ENCODE results near the gene TTLL10.
"Not testable (repeated sequence)": the region's sequence is repeated elsewhere in the genome, so short reads cannot be mapped to it uniquely, and the experiment has no call there.

TTLL10 gene

DNA sequence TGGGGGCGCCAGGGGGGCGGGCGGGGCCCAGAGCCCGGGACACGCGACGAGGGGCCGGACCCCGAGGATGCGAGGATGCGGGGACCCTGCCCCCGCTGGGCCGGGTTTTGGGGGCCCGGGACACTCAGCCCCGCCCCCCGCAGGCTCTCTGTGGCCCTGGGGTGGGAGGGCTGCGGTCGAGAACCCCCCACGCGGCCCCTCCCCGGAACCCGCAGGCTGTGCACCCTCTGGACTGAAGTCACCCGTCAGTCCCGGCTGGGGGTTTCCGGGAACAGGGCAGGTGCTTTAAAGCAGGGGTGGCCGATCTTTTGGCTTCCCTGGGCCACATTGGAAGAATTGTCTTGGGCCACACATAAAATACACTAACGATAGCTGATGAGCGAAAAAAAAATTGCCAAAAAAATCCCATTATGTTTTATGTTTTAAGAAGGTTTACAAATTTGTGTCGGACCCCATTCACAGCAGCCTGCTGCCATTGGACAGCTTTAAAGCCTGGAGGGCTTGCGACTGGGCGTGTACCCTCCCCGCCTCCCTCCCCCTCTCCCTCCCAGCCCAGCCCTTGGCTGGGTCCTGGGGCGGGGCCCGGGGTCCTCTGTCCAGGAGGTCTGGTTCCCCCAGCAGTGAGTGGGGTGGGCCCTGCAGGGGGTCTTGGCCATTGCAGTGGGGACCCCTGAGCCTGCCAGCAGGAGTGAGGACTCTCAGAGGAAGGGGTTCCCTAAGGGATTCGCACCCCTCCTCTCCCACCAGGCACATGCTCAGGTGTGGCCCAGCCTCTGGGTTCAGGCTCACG, 36.2 kb upstream of the TTLL10 start:
- TF ChIP-seq FOXA1 (IDR thresholded peaks at IDR 0.05) (no peak), ARNT (IDR thresholded peaks at IDR 0.05) (no peak), FOXK2 (IDR thresholded peaks at IDR 0.05) (no peak), BHLHE40 (IDR thresholded peaks at IDR 0.05; ENCODE audit: borderline replicate concordance) (no peak), PKNOX1 (IDR thresholded peaks at IDR 0.05) (no peak), CTBP1 (IDR thresholded peaks at IDR 0.05; ENCODE audit: borderline replicate concordance) (no peak)
- ChIA-PET POLR2A (no interaction called here), CTCF (no interaction called here)
- no peak for DNase-seq (ENCODE audit: extremely low spot score)

GRCh38 chr1:1140673-1141072, 33.0 kb upstream of the TTLL10 start:
- POLR2A ChIA-PET, result no interaction called here
- TF ChIP-seq ELF4 (IDR thresholded peaks at IDR 0.05) (no peak), FOXK2 (IDR thresholded peaks at IDR 0.05) (no peak), CTBP1 (IDR thresholded peaks at IDR 0.05; ENCODE audit: borderline replicate concordance) (no peak), LEF1 (IDR thresholded peaks at IDR 0.05; ENCODE audit: borderline replicate concordance) (no peak), L3MBTL2 (conservative IDR thresholded peaks at IDR 0.05) (no peak), SP1 (IDR thresholded peaks at IDR 0.05) (no peak), PKNOX1 (IDR thresholded peaks at IDR 0.05) (no peak), SUZ12 (IDR thresholded peaks at IDR 0.05) (no peak), TARDBP (IDR thresholded peaks at IDR 0.05) (no peak), FOXM1 (IDR thresholded peaks at IDR 0.05; ENCODE audit: borderline replicate concordance) (no peak), HDGF (IDR thresholded peaks at IDR 0.05; ENCODE audit: borderline replicate concordance) (no peak), ARNT (IDR thresholded peaks at IDR 0.05) (no peak), FOXA1 (IDR thresholded peaks at IDR 0.05) (no peak), NFRKB (IDR thresholded peaks at IDR 0.05) (no peak), BHLHE40 (IDR thresholded peaks at IDR 0.05; ENCODE audit: borderline replicate concordance) (no peak), ZNF384 (IDR thresholded peaks at IDR 0.05) (no peak)
- DNase-seq (ENCODE audit: extremely low spot score), result no peak
- CTCF ChIA-PET, result no interaction called here

DNA sequence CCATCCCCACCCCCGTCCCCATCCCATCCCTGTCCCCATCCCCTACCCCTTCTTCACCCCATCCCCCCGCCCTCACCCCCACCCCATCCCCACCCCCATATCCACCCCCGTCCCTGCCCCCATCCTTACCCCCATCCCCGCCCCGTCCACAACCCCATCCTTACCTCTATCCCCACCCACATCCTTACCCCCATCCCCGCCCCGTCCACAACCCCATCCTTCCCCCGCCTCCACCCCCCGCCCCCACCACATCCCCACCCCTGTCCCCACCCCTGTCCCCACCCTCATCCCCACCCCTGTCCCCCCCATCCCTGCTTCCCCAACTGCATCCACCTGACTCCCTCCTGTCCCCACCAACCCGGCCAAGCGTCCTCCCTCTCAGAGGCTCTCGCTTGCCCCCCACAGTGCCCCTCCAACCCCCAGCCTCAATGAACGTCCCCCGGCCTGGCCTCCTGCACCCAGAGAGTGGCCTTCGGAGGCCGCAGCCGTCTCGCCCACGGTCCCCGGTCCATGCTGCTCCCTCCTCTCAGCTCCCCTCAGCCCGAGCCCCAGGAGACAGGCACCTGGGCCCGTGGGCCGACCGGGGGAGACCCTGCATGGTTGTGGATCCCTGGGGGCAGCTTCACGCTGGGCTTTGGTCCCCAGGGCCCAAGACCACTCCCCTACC, 32.3 kb upstream of the TTLL10 start:
- ChIA-PET POLR2A (no interaction called here), CTCF (interaction anchor here (0.9 kb wide), 1 partner anchor 11 kb away, joined by 3 read pairs; no protein-coding TSS in a partner anchor)
- TF ChIP-seq LEF1 (IDR thresholded peaks at IDR 0.05; ENCODE audit: borderline replicate concordance) (no peak), SP1 (IDR thresholded peaks at IDR 0.05) (no peak), SUZ12 (IDR thresholded peaks at IDR 0.05) (no peak), BHLHE40 (IDR thresholded peaks at IDR 0.05; ENCODE audit: borderline replicate concordance) (no peak), ZNF384 (IDR thresholded peaks at IDR 0.05) (no peak), PKNOX1 (IDR thresholded peaks at IDR 0.05) (no peak), FOXK2 (IDR thresholded peaks at IDR 0.05) (no peak), NFRKB (IDR thresholded peaks at IDR 0.05) (no peak), FOXA1 (IDR thresholded peaks at IDR 0.05) (no peak), ARNT (IDR thresholded peaks at IDR 0.05) (no peak), HDGF (IDR thresholded peaks at IDR 0.05; ENCODE audit: borderline replicate concordance) (no peak), ELF4 (IDR thresholded peaks at IDR 0.05) (no peak), CTBP1 (IDR thresholded peaks at IDR 0.05; ENCODE audit: borderline replicate concordance) (no peak), TARDBP (IDR thresholded peaks at IDR 0.05) (no peak), FOXM1 (IDR thresholded peaks at IDR 0.05; ENCODE audit: borderline replicate concordance) (no peak), L3MBTL2 (conservative IDR thresholded peaks at IDR 0.05) (no peak)
- no peak for DNase-seq (ENCODE audit: extremely low spot score)

GRCh38 chr1:1141911-1142250, 31.8 kb upstream of the TTLL10 start:
- ChIA-PET POLR2A (no interaction called here), CTCF (interaction anchor here (0.9 kb wide), 1 partner anchor 12 kb away, joined by 3 read pairs; no protein-coding TSS in a partner anchor)
- TF ChIP-seq NFRKB (IDR thresholded peaks at IDR 0.05), result no peak
- TF ChIP-seq FOXM1 (IDR thresholded peaks at IDR 0.05; ENCODE audit: borderline replicate concordance), result no peak
- TF ChIP-seq SUZ12 (IDR thresholded peaks at IDR 0.05), result no peak
- TF ChIP-seq ELF4 (IDR thresholded peaks at IDR 0.05), result no peak
- no peak for TF ChIP-seq FOXK2 (IDR thresholded peaks at IDR 0.05)
- TF ChIP-seq LEF1 (IDR thresholded peaks at IDR 0.05; ENCODE audit: borderline replicate concordance), result no peak
- TF ChIP-seq HDGF (IDR thresholded peaks at IDR 0.05; ENCODE audit: borderline replicate concordance), result no peak
- TF ChIP-seq ZNF384 (IDR thresholded peaks at IDR 0.05), result no peak
- TF ChIP-seq ARNT (IDR thresholded peaks at IDR 0.05), result no peak
- no peak for TF ChIP-seq BHLHE40 (IDR thresholded peaks at IDR 0.05; ENCODE audit: borderline replicate concordance)
- TF ChIP-seq L3MBTL2 (conservative IDR thresholded peaks at IDR 0.05), result no peak
- TF ChIP-seq TARDBP (IDR thresholded peaks at IDR 0.05), result no peak
- no peak for TF ChIP-seq PKNOX1 (IDR thresholded peaks at IDR 0.05)
- no peak for TF ChIP-seq CTBP1 (IDR thresholded peaks at IDR 0.05; ENCODE audit: borderline replicate concordance)
- no peak for TF ChIP-seq SP1 (IDR thresholded peaks at IDR 0.05)
- no peak for TF ChIP-seq FOXA1 (IDR thresholded peaks at IDR 0.05)
- no peak for DNase-seq (ENCODE audit: extremely low spot score)

- POLR2A ChIA-PET; CTCF ChIA-PET; DNase-seq (ENCODE audit: extremely low spot score): not testable (repeated sequence)
Observed at GRCh38 chr1:1142352-1142751, 31.3 kb upstream of the TTLL10 start.

All from HEK293T (cell line).